ENCODE data around the gene PHTF1. TPM values are rescaled to one million over a fixed set of nuclear protein-coding genes. Genes with fewer than 3 reads are reported as not detected.

The PHTF1 gene
- total RNA-seq, 2 donors from 2014 or later: 11.7 to 13.4 TPM

DNA sequence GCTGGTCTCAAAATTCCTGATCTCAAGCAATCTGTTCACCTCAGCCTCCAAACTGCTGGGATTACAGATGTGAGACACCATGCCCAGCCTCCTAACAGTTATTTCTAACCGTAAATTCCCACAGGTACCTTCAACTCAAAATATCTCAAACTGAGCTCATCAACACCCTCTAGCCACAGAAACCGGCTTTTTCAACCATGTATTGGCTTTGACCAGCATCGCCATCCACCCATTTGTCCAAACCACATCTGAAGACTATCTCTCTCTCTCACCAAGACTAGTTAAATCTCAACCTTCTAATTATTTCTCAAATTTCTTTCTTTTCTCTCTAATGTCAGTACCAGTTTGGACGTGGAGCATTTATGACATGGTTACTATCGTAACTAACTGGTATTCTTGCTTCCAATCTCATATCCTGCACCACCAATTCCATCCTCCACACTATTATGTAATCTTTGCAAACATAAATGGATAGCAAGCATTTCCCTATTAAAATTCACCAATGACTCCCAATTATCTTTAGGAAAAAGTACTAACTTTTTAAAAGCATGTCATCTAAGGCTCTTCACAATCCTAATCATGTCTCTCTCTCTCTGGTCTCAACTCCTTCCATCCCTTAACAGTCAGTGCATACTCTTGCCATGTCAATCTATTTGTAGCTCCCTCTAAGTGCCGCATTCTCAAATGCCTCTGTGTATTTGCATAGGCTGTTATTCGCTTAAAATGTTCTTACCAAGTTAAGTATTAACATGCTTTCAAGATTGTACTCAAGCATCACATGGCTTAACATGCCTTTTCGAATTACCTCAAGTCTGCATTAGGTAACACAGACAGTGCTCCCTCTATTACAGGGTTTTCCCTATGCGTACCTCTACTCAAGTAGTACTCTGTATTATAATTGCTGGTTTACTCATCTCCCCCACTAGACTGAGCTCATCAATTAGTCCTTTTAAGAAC, 34.9 kb upstream of the PHTF1 start:
- Histone ChIP-seq H3K27ac (no peak overlapping the region), H3K4me1 (replicated peaks) (no peaks in the 10 kb centered on the region), H3K9me3 (no peaks in the 10 kb centered on the region), H3K4me3 (no peak overlapping the region), H3K36me3 (no peaks in the 10 kb centered on the region), H3K27me3 (replicated peaks; ENCODE audit: insufficient read depth) (no peaks in the 10 kb centered on the region)
- DNase-seq (ENCODE audit: low spot score): no peak
- TF ChIP-seq POLR2AphosphoS5 (IDR thresholded peaks at IDR 0.05) (no peak), CTCF (IDR thresholded peaks at IDR 0.05) (no peak)
- intact Hi-C loops (cut with DNase I): no loop called here
- WGBS: 84% methylated on average over 9 of the region's 9 CpGs

DNA sequence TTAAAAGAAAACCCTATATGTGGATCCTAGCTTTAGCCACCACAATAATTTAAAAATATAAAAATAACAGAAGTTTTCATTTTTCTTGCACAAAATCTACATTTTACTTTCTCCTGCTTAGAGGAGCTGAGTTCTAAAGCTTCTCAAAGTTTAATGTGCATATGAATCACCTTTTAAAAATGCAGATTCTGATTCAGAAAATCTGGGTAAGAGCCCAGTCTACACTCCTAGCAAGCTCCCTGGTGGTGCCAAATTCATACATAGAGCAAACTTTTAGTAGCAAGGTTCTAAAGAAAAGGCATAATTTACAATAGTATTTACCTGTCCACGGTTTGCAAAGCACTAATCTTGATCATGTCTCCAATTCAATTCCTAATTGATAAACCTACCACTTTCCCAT, 33.7 kb upstream of the PHTF1 start:
- Histone ChIP-seq H3K27ac (no peak overlapping the region), H3K4me3 (no peak overlapping the region), H3K27me3 (replicated peaks; ENCODE audit: insufficient read depth) (no peaks in the 10 kb centered on the region), H3K36me3 (no peaks in the 10 kb centered on the region), H3K9me3 (no peaks in the 10 kb centered on the region), H3K4me1 (replicated peaks) (no peaks in the 10 kb centered on the region)
- TF ChIP-seq POLR2AphosphoS5 (IDR thresholded peaks at IDR 0.05) (no peak), POLR2A (IDR thresholded peaks at IDR 0.05) (no peak)
- intact Hi-C loops (cut with DNase I): no loop called here
- 86% methylated on average over 1 of the region's 1 CpG for WGBS
- no peak for DNase-seq (ENCODE audit: low spot score)

DNA sequence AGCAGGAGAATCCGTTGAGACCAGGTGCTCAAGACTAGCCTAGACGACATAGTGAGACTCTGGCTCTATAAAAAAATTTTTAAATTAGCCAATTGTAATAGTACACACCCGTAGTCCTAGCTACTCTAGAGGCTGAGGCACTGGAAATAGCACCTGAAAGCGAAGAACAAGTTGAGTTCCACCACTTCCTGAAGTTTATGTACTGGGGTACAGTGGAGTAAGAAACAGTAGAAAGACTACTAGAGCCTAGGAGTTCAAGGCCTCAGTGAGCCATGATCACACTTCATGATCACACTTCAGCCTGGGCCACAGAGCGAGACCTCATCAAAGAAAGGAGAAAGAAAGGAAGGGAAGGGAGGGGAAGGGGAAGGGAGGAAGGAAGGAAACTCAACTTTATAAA, 33.2 kb upstream of the PHTF1 start:
- Histone ChIP-seq H3K27ac (no peak overlapping the region), H3K27me3 (replicated peaks; ENCODE audit: insufficient read depth) (no peaks in the 10 kb centered on the region), H3K9me3 (no peaks in the 10 kb centered on the region), H3K4me1 (replicated peaks) (no peaks in the 10 kb centered on the region), H3K4me3 (no peak overlapping the region), H3K36me3 (no peaks in the 10 kb centered on the region)
- intact Hi-C loops (cut with DNase I): no loop called here
- TF ChIP-seq POLR2A (IDR thresholded peaks at IDR 0.05): no peak
- no peak for TF ChIP-seq POLR2AphosphoS5 (IDR thresholded peaks at IDR 0.05)
- TF ChIP-seq CTCF (IDR thresholded peaks at IDR 0.05): no peak
- no peak for DNase-seq (ENCODE audit: low spot score)
- 95% methylated on average over 5 of the region's 5 CpGs for WGBS

DNA sequence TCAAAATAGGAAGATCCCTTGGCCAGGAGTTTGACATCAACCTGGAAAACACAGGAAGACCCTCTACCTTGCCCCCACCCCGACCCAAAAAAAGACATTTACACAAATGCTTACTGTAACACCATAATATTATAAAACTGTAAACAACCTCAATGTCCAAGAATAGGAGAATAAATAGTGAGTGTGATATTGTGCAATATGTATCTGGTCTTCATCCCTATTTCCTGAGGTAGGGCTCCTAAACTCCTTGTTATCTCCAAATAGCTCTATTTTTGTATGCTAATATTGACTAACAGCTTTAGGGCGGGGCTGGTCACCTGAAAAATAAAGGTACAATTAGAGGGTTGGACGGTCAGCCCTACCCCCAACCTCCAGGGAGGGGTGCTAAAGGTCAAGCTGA, 29.5 kb upstream of the PHTF1 start:
- no peaks in the 10 kb centered on the region for H3K9me3 ChIP-seq
- no peaks in the 10 kb centered on the region for H3K27me3 ChIP-seq (replicated peaks; ENCODE audit: insufficient read depth)
- WGBS: 73% methylated on average over 3 of the region's 3 CpGs
- H3K4me1 ChIP-seq (replicated peaks): no peaks in the 10 kb centered on the region
- DNase-seq (ENCODE audit: low spot score): no peak
- intact Hi-C loops (cut with DNase I): no loop called here
- no peak overlapping the region for H3K4me3 ChIP-seq
- TF ChIP-seq POLR2AphosphoS5 (IDR thresholded peaks at IDR 0.05): no peak
- H3K36me3 ChIP-seq: no peaks in the 10 kb centered on the region
- H3K27ac ChIP-seq: no peak overlapping the region

DNA sequence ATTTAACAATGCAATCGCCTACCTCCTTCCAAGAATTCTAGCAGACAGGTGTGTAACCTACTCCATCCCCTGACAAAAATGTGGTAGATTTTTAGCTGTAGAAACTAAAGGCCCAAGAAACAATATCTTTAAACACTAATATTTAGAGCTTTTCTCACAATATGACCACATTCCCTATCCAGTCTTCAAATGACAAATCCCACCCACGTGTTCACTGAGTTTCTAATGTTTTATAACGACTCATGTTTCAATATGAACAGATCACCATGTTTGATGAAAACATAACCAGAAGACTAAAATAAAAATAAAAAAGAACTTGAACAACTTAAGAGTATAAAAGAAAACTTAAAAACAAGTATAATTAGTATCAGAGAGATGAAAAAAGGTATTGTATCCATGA, 28.4 kb upstream of the PHTF1 start:
- DNase-seq (ENCODE audit: low spot score): no peak
- 86% methylated on average over 3 of the region's 3 CpGs for WGBS
- intact Hi-C loops (cut with DNase I): no loop called here

DNA sequence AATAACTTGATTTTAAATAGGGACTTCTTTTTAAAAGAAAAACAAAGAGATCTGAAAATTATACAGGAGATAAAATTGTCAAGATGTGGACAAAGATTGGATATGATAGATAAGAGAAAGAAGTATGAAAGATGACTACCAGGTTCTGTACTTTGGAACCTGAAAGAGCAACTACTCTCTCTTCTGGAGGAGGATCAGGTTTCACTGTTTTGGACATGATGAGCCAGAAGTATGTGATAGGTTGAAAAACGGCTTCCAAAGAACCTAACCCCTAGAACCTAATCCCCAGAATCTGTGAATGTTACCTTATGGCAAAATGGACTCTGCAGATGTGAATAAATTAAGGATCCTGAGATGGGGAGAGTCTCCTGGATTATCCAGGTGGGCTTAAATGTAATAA, 26.8 kb upstream of the PHTF1 start:
- intact Hi-C loops (cut with DNase I): no loop called here
- H3K36me3 ChIP-seq: no peaks in the 10 kb centered on the region
- no peaks in the 10 kb centered on the region for H3K27me3 ChIP-seq (replicated peaks; ENCODE audit: insufficient read depth)
- no peak overlapping the region for H3K27ac ChIP-seq
- DNase-seq (ENCODE audit: low spot score): no peak
- no peaks in the 10 kb centered on the region for H3K9me3 ChIP-seq
- no peaks in the 10 kb centered on the region for H3K4me1 ChIP-seq (replicated peaks)
- no peak overlapping the region for H3K4me3 ChIP-seq
- 12% methylated on average over 1 of the region's 1 CpG for WGBS
- no peak for TF ChIP-seq CTCF (IDR thresholded peaks at IDR 0.05)
- no peak for TF ChIP-seq POLR2A (IDR thresholded peaks at IDR 0.05)
- no peak for TF ChIP-seq POLR2AphosphoS5 (IDR thresholded peaks at IDR 0.05)

More for the DNA sequence above, 28.4 kb upstream of the PHTF1 start:
- Histone ChIP-seq H3K9me3 (no peaks in the 10 kb centered on the region), H3K27ac (no peak overlapping the region), H3K4me3 (no peak overlapping the region), H3K4me1 (replicated peaks) (no peaks in the 10 kb centered on the region), H3K36me3 (no peaks in the 10 kb centered on the region), H3K27me3 (replicated peaks; ENCODE audit: insufficient read depth) (no peaks in the 10 kb centered on the region)
- no peak for TF ChIP-seq POLR2AphosphoS5 (IDR thresholded peaks at IDR 0.05)

Measured in prostate gland (tissue), 2 donors.